Measurements from ENCODE around the gene JMJD8.

Gene JMJD8, protein sequence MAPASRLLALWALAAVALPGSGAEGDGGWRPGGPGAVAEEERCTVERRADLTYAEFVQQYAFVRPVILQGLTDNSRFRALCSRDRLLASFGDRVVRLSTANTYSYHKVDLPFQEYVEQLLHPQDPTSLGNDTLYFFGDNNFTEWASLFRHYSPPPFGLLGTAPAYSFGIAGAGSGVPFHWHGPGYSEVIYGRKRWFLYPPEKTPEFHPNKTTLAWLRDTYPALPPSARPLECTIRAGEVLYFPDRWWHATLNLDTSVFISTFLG

DNA sequence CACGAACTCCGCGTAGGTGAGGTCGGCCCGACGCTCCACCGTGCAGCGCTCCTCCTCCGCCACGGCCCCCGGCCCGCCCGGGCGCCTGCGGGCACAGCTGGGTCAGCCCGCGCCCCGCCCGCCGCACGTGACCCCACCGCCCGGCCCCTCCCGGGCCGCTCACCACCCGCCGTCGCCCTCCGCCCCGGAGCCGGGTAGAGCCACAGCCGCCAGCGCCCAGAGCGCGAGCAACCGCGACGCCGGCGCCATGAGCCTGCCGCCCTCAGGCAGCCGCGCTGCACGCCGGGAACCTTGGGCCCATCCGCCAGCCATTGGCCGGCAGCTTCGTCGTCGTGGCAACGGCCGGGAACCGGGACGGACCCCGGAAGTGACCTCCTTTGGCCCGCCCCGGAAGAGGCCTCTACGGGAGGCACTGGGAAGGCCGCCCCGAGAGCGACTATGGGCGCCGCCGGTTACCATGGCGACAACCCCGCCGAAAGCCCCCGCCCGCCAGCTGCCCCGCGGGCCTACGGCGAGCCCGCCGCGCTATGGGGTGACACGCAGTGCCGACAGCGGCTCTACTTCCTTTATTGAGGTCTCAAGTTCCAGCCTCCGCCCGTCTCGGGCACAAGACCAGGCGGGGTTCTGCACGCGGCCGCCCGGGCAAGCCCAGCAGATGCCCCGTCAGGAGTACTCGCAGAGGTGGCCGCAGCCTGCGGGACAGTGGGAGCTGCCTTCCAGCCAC is at the start of gene JMJD8:
TSS of gene JMJD8 (minus strand) at position 264 of the 724 bp plus-strand sequence. CDS start at position 249, 15 bp downstream.
- peak; percentile 96 for DNase-seq

DNA sequence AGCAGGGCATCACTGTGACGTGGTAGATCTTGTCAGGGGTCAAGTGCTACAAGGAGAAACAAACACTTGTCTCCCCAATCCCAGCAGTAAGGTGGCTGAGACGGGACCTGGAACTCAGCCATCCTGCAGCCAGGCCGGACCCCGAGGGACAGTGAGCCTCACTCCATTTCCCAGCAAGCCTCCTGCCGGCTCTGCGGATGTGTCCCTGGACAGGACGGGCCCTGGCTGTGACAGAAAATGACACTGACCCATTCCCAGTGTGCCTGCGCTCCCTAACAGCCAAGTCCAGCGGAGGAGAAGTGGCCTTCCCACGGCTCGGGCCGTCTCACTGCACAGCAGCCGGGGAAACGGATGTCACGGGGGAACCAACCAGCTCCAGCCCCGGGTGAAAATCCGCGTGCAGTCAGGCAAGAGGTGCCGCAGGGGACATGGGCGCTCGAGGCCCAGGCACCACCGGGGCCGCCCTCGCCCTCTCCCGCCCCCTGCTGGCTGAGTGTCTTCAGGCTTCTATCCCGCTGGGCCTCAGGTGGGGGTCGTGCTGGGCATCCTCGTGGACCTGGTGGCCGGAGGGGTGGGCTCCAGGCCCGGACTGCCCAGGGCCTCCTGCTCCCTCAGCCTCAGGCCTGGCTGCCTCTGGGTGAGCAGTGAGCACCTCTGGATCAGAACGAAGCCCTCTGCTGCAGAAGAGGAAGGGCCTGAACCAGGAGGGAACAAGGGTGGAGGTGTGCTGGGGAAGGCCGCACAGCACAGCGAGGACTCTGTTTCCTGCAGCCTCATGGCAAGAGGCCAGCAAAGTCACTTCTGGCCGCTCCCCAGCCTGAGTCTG is 49.5 kb upstream of the JMJD8 start:
- peak; percentile 37 for DNase-seq

DNA sequence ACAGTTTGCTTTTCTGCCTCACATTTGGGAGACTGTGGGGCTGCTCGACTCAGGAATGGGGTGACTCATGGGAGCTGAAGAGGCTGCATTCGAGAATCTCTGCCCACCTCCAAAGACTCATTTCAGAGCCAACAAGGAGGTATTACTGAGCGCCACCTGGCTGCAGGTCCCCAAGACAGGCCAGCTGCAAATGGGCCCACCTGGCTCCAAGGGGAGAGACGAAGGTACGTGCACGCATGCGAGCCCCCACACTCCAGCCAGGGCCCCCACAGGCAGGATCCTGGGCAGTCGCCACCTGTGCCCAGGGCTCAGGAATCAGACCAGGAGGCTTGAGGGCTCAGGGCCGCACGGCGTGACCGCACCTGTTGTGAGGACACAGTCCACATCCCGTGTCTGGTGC is 48.8 kb upstream of the JMJD8 start:
- no peak for DNase-seq

DNA sequence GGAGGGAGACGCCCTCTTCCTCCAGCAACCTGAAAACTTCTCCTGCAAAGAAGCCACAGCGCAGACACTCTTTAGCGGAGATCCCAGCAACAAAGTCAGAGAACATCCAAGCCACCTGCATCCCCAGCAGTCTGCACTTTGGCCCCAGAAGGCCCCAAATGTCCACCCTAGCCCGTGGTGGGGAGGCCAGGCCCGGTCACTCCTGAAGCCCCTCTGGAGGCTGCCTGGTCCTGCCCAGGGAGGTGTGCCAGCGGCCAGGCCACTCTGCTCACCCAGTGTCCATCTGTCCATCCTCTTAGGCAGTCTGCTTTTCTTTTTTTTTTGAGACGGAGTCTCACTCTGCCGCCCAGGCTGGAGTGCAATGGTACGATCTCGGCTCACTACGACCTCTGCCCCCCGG is 48.2 kb upstream of the JMJD8 start:
- no peak for DNase-seq

GRCh38 chr16:730666-731509 is 46.8 kb upstream of the JMJD8 start:
- DNase-seq = no peak

- DNase-seq = no peak
Measured at GRCh38 chr16:729768-730665, 45.9 kb upstream of the JMJD8 start.

- DNase-seq = no peak
Measured at GRCh38 chr16:728890-729744, 45.0 kb upstream of the JMJD8 start.

DNA sequence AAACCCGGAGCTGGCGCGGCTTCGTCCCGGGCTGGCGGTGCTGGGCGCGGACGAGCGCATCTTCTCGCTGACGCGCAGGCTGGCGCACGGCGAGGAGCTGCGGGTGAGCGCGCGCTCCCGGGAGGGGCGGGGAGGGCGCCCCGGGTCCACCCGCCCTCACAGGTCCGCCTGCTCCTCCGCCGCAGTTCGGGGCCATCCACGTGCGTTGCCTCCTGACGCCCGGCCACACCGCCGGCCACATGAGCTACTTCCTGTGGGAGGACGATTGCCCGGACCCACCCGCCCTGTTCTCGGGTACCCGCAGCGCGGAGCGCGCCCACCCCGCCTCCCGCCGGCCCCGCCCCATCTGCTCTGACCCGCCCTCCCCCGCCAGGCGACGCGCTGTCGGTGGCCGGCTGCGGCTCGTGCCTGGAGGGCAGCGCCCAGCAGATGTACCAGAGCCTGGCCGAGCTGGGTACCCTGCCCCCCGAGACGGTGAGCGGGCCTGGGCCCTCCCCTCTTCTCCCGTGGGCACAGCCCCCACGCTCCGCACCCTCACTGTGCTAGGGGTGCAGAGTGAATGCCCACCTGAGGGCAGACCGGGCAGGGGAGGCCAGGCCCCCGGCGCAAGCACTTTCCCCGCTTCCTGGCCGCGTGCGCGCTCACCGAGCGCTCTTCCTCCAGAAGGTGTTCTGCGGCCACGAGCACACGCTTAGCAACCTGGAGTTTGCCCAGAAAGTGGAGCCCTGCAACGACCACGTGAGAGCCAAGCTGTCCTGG is 44.2 kb upstream of the JMJD8 start:
- DNase-seq = peak; percentile 53

- peak; percentile 41 for DNase-seq
Measured at GRCh38 chr16:727291-727977, 43.3 kb upstream of the JMJD8 start.

GRCh38 chr16:726438-727290 is 42.5 kb upstream of the JMJD8 start, which contains the start of the genes CCDC78 and HAGHL:
Gene CCDC78, minus strand, starts transcription at chr16:726443. Its CDS starts 76 bp downstream, at chr16:726367.
Gene HAGHL, plus strand, starts transcription at chr16:727106. Its CDS starts 404 bp downstream, at chr16:727510.
- peak; percentile 63 for DNase-seq

DNA sequence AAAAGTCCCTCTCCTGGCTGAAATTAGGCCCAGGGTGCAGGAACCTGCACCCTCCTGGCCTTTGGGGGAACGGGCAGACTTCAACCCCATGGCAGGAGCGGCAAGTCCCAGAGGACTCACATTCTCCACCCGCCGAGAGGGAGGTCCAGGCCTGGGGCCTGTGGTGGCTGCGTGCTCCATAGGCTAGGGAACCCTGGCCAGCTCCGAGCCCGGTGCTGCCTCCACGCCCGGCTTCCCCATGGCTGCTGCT is 42.0 kb upstream of the JMJD8 start:
- no peak for DNase-seq

DNA sequence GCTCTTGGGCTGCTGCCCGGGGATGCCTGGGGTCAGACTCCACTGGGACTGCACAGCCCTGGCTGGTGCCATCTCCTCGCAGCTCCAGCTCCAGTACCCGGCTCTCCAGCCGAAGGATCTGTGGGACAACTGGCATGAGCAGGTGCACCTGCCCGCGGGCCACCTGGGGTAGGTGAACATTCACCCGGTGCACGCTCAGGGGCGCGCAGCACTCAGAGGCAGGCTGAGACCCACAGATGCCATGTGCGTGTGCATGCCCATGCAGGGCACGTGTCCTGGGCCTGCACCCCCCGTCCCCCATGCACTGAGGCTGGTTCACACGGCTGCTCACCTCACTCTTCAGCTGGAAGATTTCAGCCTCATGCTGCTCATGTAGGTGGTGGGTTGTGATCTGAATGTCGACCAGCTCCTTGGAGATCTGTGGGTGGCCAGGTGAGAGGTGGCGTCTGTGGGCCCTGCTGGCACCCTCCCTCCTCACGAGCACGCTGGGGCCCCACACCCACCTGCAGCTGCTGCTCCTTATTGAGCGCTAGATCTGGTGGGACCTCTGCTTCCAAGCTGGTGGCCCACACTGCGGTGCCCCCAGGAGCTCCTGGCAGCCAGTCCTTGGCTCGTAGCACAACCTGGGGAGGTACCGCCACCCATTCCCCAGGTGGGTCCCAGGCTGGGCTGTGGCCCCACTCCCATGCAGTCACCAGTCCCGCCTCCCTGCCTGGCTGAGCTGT is 41.5 kb upstream of the JMJD8 start:
- no peak for DNase-seq

DNA sequence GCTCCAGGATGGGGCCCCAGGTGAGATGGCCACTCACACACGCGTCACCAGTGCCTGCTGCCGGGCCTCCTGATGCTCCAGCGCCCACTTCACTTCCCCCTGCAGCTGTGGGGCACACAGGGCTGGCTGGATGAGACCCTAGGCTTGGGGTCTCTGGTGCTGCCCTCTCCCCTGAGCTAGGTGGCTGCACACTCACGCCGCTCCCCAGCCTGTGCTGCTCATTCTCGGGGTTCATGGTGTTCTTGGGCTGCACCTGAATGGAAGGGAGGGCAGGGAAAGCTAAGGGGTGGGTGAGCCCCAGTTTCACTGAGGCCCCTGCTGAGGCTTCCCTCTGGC is 40.9 kb upstream of the JMJD8 start:
- DNase-seq = no peak

DNA sequence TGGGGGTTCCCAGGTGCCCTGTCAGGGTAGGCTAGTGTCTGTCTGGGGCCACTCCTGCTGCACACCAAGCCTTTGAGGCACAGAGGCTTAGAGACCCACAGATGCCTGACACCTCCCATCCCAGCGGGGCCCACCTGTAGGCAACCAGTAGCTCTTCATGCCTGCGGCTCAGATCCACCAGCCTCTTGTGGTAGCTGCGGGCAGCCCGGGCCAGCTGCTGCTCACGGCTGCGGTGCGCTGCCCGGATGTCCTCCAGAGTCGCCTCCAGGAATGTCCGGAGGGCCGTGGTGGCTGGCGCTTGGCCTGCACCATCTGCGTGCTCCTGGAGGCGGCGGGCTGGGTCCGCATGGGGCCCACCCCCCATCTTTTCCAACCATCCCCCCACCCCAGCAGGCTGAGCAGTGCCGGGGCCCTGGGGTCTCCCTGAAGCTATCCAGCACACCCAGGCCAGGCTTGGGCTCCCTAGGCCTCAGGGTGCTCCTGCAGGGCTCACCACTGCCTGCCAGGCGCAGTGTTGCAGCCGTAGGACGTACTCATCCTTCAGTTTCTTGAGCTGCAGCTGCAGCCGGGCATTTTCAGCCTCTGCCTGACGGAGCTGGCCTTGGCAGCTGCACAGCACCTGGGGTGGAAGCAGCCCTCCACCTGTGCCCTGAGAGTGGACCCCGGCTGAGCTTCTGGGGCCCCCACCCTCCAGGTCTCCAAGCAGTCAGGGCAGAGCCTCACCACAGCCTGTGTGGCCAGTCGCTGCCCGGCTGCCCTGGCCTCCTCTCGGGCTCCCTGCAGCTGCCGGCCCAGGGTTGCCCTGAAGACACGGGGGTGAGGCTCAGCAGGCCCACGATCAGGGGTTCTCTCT is 40.3 kb upstream of the JMJD8 start:
- no peak for DNase-seq

GRCh38 chr16:723695-724094 is 39.6 kb upstream of the JMJD8 start:
- no peak for DNase-seq

- no peak for DNase-seq
Measured at GRCh38 chr16:722835-723633, 38.9 kb upstream of the JMJD8 start.

All from activated gamma-delta T cell treated with Interleukin-2 at 50 U/mL for 16 hours (primary cell).